CD1c-positive myeloid dendritic cell (primary cell): ENCODE results near the gene OLFM1.
"Not testable (repeated sequence)": the region's sequence is repeated elsewhere in the genome, so short reads cannot be mapped to it uniquely, and the experiment has no call there.

Experiments used
- DNase-seq: peaks from one replicate; pipeline ENCODE4 v3.0.0-alpha.2; 2016; ENCODE audit errors: extremely low spot score

The OLFM1 gene

GRCh38 chr9:135106551-135107270, 19.2 kb downstream of the OLFM1 start:
- DNase-seq = no peak

DNA sequence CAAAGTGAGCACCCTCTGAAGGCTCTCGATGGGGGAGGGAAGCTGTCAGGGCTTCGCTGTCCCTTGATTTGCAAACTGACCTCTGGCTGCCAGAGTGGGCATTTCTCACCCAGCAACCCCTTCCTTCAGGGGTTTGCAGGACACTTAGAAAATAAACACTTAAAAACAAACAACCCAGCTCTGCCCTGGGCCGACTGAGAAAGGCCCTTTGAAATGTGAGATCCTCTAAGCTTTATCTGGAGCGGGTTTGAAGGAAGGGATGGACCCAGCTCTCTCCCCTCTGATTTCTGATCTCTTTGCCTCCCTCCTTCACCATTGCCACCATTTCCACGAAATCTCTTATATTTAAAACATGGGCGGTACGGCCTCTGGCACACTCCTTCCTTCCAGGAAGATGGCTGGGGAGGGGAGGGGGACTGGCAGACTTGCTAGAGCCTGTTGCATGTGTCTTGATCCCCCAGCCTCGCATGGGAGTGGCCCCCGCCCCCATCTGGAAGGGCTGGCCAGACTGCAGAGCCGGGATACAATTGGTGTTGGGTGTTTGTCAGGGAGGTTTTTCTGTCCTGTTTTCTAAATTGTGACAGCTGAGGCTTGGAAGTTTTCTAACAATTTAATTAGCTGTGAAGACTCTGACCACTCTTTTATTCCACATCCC, 20.2 kb downstream of the OLFM1 start:
- no peak for DNase-seq

- DNase-seq = no peak
These were observed 21.5 kb downstream of the OLFM1 start for GRCh38 chr9:135108831-135109510.

DNA sequence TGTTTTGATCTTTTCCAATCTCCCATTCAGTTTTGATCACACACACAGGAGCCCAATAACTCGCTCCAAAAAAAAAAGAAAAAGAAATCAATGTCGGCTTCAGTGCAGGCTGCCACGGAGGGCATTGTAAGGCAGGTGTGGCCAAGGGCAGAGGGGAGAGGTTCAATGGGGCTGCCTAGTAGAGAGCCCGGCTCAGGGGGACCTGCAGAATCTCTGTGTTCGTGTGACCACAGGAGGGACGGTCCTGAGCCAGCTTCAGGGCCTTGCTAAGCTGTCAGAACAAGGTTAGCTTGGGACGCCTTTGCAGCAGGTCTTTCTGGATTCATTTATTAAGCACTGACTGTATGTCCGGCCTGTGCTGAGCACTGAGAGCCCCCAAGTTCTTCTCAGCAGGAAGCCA, 22.2 kb downstream of the OLFM1 start:
- no peak for DNase-seq

DNA sequence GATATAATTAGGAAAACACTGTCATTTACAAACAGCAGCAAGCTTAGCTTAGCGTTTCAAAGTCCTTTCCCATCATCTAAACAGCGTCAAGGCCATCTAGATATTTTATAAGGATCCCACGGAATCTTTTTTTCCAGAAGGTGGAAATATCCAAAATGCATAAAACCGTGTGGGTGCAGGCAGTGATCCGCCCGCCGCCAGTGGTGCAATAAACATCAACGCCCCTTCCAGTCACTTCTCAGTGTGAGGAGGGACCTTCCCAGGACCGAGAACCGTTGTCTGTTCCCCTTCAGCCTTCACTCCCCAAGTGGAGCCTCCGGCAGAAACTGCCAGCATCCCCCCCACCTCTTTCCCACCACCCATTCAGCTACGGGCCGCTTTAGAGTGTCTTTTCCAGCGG, 22.9 kb downstream of the OLFM1 start:
- no peak for DNase-seq

DNA sequence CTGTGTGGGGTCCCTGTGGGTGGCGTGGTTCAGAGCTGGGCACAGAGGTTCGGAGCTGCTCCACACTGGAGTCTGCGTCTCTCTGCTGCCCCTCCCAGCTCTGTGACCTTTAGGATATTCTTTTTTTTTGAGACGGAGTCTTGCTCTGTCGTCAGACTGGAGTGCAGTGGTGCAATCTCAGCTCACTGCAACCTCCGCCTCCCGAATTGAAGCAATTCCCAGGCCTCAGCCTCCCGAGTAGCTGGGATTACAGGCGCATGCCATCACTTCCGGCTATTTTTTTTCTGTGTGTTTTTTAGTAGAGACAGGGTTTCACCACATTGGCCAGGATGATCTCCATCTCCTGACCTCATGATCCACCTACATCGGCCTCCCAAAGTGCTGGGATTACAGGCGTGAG, 24.1 kb downstream of the OLFM1 start:
- DNase-seq = not testable (repeated sequence)

DNA sequence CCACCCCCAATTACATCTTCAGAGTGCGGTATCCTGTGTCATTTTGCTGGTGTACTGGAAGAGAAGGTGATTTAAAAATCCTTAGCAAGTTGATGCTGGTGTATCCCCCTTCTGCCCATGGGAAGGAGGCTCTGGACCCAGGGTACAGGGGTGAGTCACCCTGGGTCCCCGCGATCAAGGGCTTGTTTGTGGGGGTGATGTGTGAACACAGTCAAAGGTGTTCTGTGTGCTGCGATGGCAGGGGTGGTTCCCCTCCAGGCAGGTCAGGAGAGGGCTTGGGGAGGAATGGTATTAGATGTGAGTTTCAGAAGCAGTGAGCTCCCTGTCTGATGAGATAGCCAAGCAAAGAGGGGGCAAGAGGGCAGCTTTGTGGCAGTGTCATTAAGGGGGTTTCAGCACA, 28.9 kb downstream of the OLFM1 start:
- DNase-seq = no peak

GRCh38 chr9:135116881-135117280, 29.4 kb downstream of the OLFM1 start:
- DNase-seq = no peak

DNA sequence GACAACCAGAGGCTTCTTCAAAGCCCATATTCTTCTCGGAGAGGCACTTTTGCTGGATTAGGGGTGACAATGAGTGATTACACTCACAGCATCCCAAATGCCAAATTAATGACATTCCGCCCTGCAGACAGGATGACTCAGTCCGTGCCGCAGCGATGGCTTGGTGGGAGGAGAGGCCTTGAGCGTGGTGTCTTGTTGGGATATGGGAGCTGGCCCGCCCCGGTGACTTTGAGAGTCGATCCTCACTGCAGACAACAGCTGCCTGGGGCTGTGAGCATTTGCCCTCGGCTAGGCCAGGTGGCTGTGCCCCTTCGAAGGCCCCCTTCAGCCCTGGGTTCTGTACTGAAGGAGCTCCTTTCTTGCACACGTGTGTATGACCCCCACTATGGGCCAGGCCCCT, 29.8 kb downstream of the OLFM1 start:
- DNase-seq = no peak

- DNase-seq = no peak
These were observed 32.1 kb downstream of the OLFM1 start for GRCh38 chr9:135119496-135120064.

- no peak for DNase-seq
These were observed 32.8 kb downstream of the OLFM1 start for GRCh38 chr9:135120249-135120648.

DNA sequence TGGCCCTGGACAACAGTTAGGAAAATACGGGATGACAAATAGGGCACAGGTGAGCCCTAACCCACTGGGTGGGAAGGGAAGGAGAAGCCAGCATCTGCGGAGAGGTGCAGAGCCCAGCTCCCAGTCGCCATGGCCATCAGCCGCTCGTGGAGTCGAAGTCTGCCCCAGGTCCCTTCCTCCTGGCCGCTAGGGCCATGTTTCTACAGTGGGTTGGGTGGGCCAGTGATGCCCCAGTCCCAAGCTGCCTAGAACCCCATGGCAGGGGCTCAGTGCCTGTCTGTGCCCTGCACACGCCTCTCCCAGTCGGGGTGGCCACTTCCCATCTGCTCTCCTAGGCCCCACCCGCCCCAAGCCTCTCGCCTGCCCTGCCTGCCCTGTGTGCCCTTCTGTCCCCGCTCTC, 34.8 kb downstream of the OLFM1 start:
- no peak for DNase-seq

DNA sequence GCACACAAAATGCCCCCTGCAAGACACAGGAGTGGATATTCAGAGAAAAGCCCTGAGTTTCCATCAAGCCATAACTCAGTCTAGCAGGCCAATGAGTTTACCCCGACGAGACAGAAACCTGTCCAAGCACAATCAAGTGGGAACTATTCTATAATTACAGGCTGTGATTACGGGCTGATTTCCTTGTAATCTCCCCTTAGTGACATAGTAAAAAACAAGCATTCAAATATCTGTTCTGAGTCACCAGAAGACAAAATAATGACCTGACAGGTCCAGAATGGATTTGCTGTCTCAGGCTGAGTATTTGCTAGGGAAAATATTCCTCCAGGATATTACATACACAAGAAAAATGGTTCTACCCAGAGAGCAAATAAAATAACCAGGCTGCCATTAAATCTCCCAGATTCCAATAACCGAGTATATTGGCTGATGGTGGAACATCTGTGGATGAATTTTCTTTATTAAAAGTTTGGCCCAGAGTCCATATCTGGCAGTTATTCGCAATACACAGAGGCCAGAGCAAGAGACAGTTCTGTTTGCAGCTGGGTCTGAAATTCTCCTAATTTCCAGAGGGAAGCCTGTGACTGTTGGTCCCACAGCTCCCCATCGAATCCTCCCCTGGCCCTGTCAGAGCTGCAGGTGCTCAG, 35.8 kb downstream of the OLFM1 start:
- DNase-seq = no peak

- DNase-seq = no peak
These were observed 36.3 kb downstream of the OLFM1 start for GRCh38 chr9:135123773-135124134.

DNA sequence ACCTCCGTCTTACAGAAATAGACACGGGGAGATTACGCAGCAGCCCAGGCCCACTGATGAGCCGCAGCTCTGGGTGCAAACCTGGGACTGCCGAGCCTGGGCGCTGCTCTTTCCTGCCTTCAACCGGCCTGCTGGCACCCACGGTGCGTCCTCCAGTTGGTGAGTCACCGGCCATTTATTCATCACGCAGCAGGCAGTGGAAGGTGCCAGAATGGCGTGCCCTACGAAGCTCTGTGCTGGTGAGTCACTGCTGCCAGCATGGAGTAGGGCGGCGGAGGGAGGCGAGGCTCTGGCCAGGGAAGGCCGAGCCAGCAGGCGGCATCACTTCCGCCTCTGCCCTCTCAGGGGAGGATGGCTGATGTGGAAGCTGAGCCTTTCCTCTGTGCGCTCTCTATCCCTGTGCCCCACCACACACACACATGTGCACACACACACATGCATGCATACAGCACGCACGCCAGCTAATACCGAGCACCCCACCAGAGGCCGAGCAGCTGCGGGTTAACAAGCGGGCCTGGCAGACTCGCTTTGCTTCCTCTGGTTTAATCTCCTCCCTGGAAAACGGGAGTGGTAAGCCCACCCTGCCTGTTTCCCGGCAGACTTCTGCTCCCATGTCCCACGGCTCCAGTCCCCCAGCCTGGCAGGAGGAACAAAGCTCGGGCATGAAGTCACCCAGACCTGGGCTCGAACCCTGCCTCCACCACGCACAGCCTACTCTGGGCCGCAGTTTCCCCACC, 39.2 kb downstream of the OLFM1 start:
- no peak for DNase-seq

DNA sequence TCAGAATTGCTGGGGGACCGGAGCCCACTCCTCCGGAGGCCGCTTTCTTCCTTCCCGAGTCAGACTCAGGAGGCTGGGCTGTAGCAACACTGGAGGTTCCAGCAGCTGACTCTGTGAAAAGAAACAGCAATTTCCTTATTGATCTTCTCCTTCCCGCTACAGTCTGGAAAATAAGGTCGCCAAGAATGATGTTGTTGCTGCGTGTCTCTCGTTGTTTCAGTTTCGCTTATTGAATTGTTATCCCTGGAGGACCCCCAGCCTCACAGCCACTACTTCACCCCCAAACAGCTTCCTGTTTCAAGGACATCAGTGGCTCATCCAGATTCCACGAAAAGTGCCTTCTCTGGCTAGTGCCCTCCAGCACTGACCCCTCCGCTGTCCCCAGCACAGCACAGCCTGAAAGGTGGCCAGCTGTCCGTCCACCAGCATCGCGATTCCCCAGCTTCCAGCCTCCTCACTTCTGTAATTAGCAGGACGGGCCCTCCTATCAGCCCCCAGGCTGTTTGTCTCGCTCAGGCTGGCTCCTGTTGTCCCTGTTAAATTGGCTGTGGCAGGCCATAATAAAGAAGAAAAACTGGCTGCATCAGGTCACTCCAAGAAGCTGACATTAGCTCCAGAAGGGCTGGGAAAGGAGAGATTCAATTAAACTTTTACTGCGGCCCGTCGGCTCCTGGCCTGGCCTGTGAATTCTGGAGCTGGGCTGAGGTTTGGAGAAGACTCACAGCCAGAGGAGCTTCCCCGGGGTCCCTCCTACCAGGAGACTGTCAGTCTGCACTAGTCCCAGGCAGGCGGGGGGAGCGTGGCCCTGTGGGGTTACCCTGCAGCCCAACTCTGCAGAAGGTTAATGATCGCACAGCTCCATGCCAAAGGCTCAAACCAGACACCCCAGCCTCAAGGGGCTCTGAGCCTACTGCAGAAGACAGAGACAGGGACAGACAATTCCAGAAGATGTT, 40.5 kb downstream of the OLFM1 start:
- no peak for DNase-seq

- DNase-seq = no peak
These were observed 41.7 kb downstream of the OLFM1 start for GRCh38 chr9:135129137-135129695.

GRCh38 chr9:135130207-135130976, 42.9 kb downstream of the OLFM1 start:
- DNase-seq = no peak

GRCh38 chr9:135131488-135131887, 44.0 kb downstream of the OLFM1 start:
- no peak for DNase-seq
